VCaP (cell line): ENCODE results near the gene HSPA8.

Experiments
- H3K27ac ChIP-seq: fragments of 450-650 bp; 2 replicates; pipeline ENCODE4 v1.5.1; 2017
- TF ChIP-seq, protein P1 (sequence below): fragments of 450-650 bp; conservative IDR thresholded peaks from 2 replicates; pipeline ENCODE4 v1.5.1; 2017; ENCODE audit warnings: mild to moderate bottlenecking, moderate library complexity

The HSPA8 gene

DNA sequence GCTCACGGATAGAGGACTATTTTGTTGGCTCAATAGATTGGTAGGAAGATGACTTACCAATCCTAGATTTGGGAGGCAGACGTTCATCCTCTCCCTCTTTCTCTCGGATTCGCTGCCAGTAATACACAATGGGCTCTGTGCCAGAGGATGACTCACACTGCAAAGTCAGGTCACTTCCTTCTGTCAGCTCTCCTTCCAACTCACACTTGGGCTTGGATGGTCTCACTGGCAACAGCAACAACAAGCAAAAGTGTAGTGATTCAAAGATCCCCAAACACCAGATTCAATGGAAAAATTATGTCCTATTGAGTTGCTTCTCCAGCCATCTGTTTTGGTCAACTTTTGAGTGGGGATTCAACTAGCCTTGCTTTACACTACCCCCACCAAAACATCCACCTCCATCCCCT lies 21.7 kb upstream of the HSPA8 start:
- H3K27ac ChIP-seq: peak overlapping the region; percentile 96
- TF ChIP-seq, protein P1, sequence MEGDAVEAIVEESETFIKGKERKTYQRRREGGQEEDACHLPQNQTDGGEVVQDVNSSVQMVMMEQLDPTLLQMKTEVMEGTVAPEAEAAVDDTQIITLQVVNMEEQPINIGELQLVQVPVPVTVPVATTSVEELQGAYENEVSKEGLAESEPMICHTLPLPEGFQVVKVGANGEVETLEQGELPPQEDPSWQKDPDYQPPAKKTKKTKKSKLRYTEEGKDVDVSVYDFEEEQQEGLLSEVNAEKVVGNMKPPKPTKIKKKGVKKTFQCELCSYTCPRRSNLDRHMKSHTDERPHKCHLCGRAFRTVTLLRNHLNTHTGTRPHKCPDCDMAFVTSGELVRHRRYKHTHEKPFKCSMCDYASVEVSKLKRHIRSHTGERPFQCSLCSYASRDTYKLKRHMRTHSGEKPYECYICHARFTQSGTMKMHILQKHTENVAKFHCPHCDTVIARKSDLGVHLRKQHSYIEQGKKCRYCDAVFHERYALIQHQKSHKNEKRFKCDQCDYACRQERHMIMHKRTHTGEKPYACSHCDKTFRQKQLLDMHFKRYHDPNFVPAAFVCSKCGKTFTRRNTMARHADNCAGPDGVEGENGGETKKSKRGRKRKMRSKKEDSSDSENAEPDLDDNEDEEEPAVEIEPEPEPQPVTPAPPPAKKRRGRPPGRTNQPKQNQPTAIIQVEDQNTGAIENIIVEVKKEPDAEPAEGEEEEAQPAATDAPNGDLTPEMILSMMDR: no peak

DNA sequence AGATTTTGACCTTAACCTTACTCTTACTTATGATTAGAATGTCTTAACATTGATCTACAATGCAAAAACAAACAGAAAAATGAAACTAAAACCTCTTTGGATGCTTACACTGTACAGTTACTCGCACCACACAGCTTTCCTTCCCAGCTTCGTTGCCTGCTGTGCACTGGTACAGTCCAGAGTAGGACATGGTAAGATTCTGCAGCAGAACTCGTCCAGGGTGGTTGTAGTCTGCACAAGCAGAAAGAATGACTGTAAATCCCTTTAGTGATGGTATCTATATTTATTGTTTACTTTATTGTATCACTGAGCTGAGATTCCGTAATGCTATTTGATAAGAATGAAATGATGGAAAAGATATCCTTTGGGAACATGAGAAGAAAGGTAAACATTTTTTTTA lies 21.0 kb upstream of the HSPA8 start:
- H3K27ac ChIP-seq: peak overlapping the region; percentile 96
- TF ChIP-seq, protein P1: no peak

DNA sequence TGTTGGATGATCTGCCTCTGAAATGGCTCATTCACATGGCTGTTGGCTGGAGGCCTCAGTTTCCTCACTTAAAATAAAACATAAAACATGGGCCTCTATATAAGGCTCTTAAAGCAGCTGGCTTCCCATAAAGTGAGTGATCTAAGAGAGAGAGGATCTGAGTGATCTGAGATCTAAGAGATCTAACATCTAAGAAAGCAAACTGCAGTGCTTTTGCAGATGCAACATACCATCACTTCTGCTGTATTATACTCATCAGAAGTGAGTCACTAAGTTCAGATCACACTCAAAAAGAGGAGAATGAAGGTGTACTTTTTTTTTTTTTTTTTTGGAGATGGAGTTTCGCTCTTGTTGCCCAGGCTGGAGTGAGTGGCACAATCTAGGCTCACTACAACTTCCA lies 18.1 kb upstream of the HSPA8 start:
- peak overlapping the region; percentile 96; the same call in 1 of the 2 replicates for H3K27ac ChIP-seq
- TF ChIP-seq, protein P1: no peak

DNA sequence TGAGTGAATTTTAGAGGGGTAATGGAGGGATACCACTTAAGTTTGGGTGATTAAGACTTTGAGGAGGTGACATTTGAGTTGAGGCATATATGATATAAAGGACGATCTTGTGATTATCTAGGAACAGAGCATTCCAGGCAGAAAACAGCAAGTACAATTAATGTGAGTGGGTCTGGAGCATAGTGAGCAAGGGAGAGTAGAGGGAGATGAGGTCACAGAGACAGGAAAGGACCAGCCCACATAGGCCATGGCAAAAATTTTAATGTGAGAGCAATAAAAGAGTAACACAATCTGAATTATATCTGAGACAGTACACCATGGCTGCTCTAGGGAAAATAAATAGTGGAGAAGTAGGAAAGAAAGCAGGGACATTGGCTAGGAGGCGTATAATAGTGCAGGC lies 14.5 kb upstream of the HSPA8 start:
- H3K27ac ChIP-seq: peak overlapping the region; percentile 7; the same call in 1 of the 2 replicates
- TF ChIP-seq, protein P1: no peak

DNA sequence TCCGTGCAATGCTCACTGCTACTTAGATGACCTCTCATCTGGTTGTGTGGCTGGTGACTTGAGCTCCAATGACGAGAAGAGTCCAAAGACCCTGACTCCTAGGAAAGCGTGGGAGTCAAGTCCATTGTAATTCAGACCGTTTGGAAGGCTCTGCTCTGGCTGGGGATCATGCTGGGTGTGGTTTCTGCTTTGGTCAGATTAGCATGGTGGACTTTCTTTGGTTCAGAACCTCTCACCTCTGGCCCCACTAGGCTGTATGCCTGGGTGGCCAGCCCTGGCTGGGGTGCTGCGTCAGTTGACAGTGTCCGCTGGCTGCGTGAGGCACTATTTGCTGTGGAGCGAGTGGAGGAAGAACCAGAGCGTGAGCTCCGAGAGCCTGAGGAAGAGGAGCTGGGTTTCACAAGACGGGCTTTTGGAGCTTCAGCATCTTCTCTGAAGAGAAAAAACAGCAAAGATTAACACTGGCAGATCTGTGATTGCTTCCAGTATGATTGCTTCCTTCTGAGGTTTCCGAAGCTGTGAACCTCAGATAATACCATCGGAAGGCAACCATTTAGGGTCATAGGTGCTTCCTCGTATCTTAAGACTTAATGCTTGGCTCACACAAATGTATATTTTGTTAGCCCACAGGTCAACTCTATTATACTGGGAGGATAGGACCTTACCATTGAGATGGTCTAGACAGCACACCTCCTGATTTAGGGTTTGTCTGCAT lies 11.6 kb upstream of the HSPA8 start:
- TF ChIP-seq, protein P1: no peak
- peak overlapping the region; percentile 82 for H3K27ac ChIP-seq

DNA sequence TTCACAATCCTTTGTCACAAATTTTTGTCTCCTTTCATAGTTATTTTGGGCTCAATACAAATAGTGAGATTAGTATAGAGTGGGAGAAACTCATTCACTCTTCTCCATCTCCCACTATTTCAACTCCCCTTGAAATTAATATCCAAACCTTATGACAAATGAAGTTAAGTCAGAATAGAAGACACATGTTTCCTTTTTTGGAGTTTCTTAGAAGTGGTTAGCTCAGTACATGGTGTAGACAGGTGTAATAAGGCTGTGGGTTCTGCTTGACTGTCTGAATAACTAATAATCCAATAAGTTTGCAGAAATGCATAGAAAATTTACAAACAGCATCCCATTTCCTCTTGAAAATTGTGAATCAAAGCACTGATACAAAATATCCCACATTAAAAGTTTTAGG lies 10.8 kb upstream of the HSPA8 start:
- TF ChIP-seq, protein P1: no peak

DNA sequence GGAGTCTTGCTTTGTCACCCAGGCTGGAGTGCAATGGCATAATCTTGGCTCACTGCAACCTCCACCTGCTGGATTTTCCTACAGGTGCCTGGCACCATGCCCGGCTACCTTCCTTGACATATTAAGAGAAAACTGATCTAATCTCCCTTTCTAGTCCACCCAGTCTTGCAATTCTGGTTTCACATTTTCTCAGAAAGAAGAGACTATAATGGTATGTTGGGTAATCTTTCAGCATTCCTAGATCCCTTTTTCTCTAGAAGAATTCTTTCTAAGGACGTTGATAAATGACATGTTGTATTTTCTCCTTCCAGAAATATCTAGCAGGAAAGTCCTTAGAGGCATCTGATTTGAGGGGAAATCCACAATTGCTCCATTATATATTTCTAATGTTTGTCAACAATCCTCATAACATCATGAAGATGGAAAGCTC lies 10.4 kb upstream of the HSPA8 start:
- H3K27ac ChIP-seq: peak overlapping the region; percentile 82
- TF ChIP-seq, protein P1: no peak

More for the DNA sequence above, 10.8 kb upstream of the HSPA8 start:
- peak overlapping the region; percentile 82 for H3K27ac ChIP-seq
